ENCODE data around the gene STX8. TPM values are rescaled to one million over a fixed set of nuclear protein-coding genes. Genes with fewer than 3 reads are reported as not detected.

Gene STX8
- total and polyA plus RNA-seq, 3 experiments from 2014 or later: 63.3 to 171 (median 64.8) TPM

GRCh38 chr17:9472094-9472493 is 103.5 kb downstream of the STX8 start:
- peaks cover 0 to 5% (median 0%) of the 10 kb centered on the region in 3 donors for H3K36me3 Mint-ChIP-seq
- CTCF ChIA-PET: no interaction called here
- Histone ChIP-seq H3K36me3 (ENCODE audit: insufficient read depth, low read length) (no peaks in the 10 kb centered on the region), H3K27me3 (ENCODE audit: insufficient read depth, low read length, poor library complexity, severe bottlenecking) (no peaks in the 10 kb centered on the region), H3K27ac (ENCODE audit: low read depth, low read length) (no peak overlapping the region), H3K4me3 (ENCODE audit: low read length) (no peak overlapping the region), H3K9me3 (ENCODE audit: low read length) (no peaks in the 10 kb centered on the region), H3K4me1 (ENCODE audit: insufficient read depth, low read length) (peaks cover 19% of the 10 kb centered on the region)
- H3K4me1 Mint-ChIP-seq: peaks cover 37 to 45% (median 38%) of the 10 kb centered on the region in 3 donors
- no peaks in the 10 kb centered on the region for H3K27me3 Mint-ChIP-seq
- POLR2A ChIA-PET: no interaction called here
- H3K4me3 Mint-ChIP-seq: peak overlapping the region in 1 of 7 donors; percentile 28
- peak overlapping the region; percentile 29 to 87 (median 81) for H3K27ac Mint-ChIP-seq
- no peak for DNase-seq
- H3K9me3 Mint-ChIP-seq: no peaks in the 10 kb centered on the region

- peaks cover 19% of the 10 kb centered on the region for H3K4me1 ChIP-seq (ENCODE audit: insufficient read depth, low read length)
- ChIA-PET POLR2A (interaction anchor here (1.0 kb wide), 1 partner anchor 27 kb away, joined by 3 read pairs; no protein-coding TSS in a partner anchor), CTCF (no interaction called here)
- H3K27me3 ChIP-seq (ENCODE audit: insufficient read depth, low read length, poor library complexity, severe bottlenecking): no peaks in the 10 kb centered on the region
- H3K27me3 Mint-ChIP-seq: no peaks in the 10 kb centered on the region
- H3K4me3 Mint-ChIP-seq: peak overlapping the region; percentile 1 to 72 (median 64)
- H3K36me3 Mint-ChIP-seq: peaks cover 0 to 3% (median 0%) of the 10 kb centered on the region in 3 donors
- H3K9me3 ChIP-seq (ENCODE audit: low read length): no peaks in the 10 kb centered on the region
- H3K4me1 Mint-ChIP-seq: peaks cover 37 to 45% (median 43%) of the 10 kb centered on the region in 3 donors
- H3K9me3 Mint-ChIP-seq: no peaks in the 10 kb centered on the region
- H3K27ac Mint-ChIP-seq: peak overlapping the region; percentile 37 to 90 (median 84)
- H3K27ac ChIP-seq (ENCODE audit: low read depth, low read length): no peak overlapping the region
- no peaks in the 10 kb centered on the region for H3K36me3 ChIP-seq (ENCODE audit: insufficient read depth, low read length)
- peak in 2 of 5 donors; percentile 13 to 26 for DNase-seq
- H3K4me3 ChIP-seq (ENCODE audit: low read length): no peak overlapping the region
Measured at GRCh38 chr17:9470171-9470570, 105.4 kb downstream of the STX8 start.

GRCh38 chr17:9468937-9469336 is 106.7 kb downstream of the STX8 start:
- ChIA-PET CTCF (no interaction called here), POLR2A (no interaction called here)
- DNase-seq: no peak
- Histone ChIP-seq H3K36me3 (ENCODE audit: insufficient read depth, low read length) (no peaks in the 10 kb centered on the region), H3K27ac (ENCODE audit: low read depth, low read length) (peak overlapping the region; percentile 17), H3K9me3 (ENCODE audit: low read length) (no peaks in the 10 kb centered on the region), H3K27me3 (ENCODE audit: insufficient read depth, low read length, poor library complexity, severe bottlenecking) (no peaks in the 10 kb centered on the region), H3K4me1 (ENCODE audit: insufficient read depth, low read length) (peaks cover 19% of the 10 kb centered on the region), H3K4me3 (ENCODE audit: low read length) (no peak overlapping the region)
- peaks cover 41 to 48% (median 47%) of the 10 kb centered on the region in 3 donors for H3K4me1 Mint-ChIP-seq
- H3K4me3 Mint-ChIP-seq: peak overlapping the region in 1 of 7 donors; percentile 53
- no peaks in the 10 kb centered on the region for H3K27me3 Mint-ChIP-seq
- peaks cover 0 to 5% (median 2%) of the 10 kb centered on the region in 3 donors for H3K36me3 Mint-ChIP-seq
- no peaks in the 10 kb centered on the region for H3K9me3 Mint-ChIP-seq
- H3K27ac Mint-ChIP-seq: peak overlapping the region in 7 of 8 donors; percentile 30 to 90 (median 85)

GRCh38 chr17:9468532-9468931 is 107.1 kb downstream of the STX8 start:
- Histone ChIP-seq H3K9me3 (ENCODE audit: low read length) (no peaks in the 10 kb centered on the region), H3K36me3 (ENCODE audit: insufficient read depth, low read length) (no peaks in the 10 kb centered on the region), H3K27ac (ENCODE audit: low read depth, low read length) (no peak overlapping the region), H3K27me3 (ENCODE audit: insufficient read depth, low read length, poor library complexity, severe bottlenecking) (no peaks in the 10 kb centered on the region), H3K4me1 (ENCODE audit: insufficient read depth, low read length) (peaks cover 19% of the 10 kb centered on the region), H3K4me3 (ENCODE audit: low read length) (no peak overlapping the region)
- no peaks in the 10 kb centered on the region for H3K27me3 Mint-ChIP-seq
- H3K36me3 Mint-ChIP-seq: peaks cover 0 to 5% (median 2%) of the 10 kb centered on the region in 3 donors
- H3K4me1 Mint-ChIP-seq: peaks cover 41 to 48% (median 45%) of the 10 kb centered on the region in 3 donors
- no peaks in the 10 kb centered on the region for H3K9me3 Mint-ChIP-seq
- peak overlapping the region in 5 of 8 donors; percentile 1 to 90 (median 84) for H3K27ac Mint-ChIP-seq
- H3K4me3 Mint-ChIP-seq: no peak overlapping the region
- no peak for DNase-seq
- CTCF ChIA-PET: no interaction called here
- POLR2A ChIA-PET: no interaction called here

GRCh38 chr17:9467518-9467917 is 108.1 kb downstream of the STX8 start:
- Mint-ChIP-seq H3K4me3 (no peak overlapping the region), H3K9me3 (no peaks in the 10 kb centered on the region), H3K4me1 (peaks cover 39 to 46% (median 42%) of the 10 kb centered on the region in 3 donors), H3K36me3 (peaks cover 0 to 5% (median 2%) of the 10 kb centered on the region in 3 donors), H3K27ac (peak overlapping the region in 4 of 8 donors; percentile 12 to 78 (median 32)), H3K27me3 (no peaks in the 10 kb centered on the region)
- Histone ChIP-seq H3K27ac (ENCODE audit: low read depth, low read length) (no peak overlapping the region), H3K4me1 (ENCODE audit: insufficient read depth, low read length) (peaks cover 19% of the 10 kb centered on the region), H3K9me3 (ENCODE audit: low read length) (no peaks in the 10 kb centered on the region), H3K4me3 (ENCODE audit: low read length) (no peak overlapping the region), H3K36me3 (ENCODE audit: insufficient read depth, low read length) (no peaks in the 10 kb centered on the region), H3K27me3 (ENCODE audit: insufficient read depth, low read length, poor library complexity, severe bottlenecking) (no peaks in the 10 kb centered on the region)
- CTCF ChIA-PET: no interaction called here
- POLR2A ChIA-PET: no interaction called here
- DNase-seq: no peak

- Mint-ChIP-seq H3K36me3 (peaks cover 0 to 7% (median 3%) of the 10 kb centered on the region in 3 donors), H3K4me3 (no peak overlapping the region), H3K9me3 (no peaks in the 10 kb centered on the region), H3K27me3 (no peaks in the 10 kb centered on the region), H3K27ac (peak overlapping the region in 3 of 8 donors; percentile 3 to 75 (median 64)), H3K4me1 (peaks cover 25 to 31% (median 26%) of the 10 kb centered on the region in 3 donors)
- no peaks in the 10 kb centered on the region for H3K27me3 ChIP-seq (ENCODE audit: insufficient read depth, low read length, poor library complexity, severe bottlenecking)
- H3K4me1 ChIP-seq (ENCODE audit: insufficient read depth, low read length): peaks cover 14% of the 10 kb centered on the region
- DNase-seq: no peak
- no peak overlapping the region for H3K4me3 ChIP-seq (ENCODE audit: low read length)
- no peaks in the 10 kb centered on the region for H3K9me3 ChIP-seq (ENCODE audit: low read length)
- ChIA-PET CTCF (no interaction called here), POLR2A (no interaction called here)
- H3K27ac ChIP-seq (ENCODE audit: low read depth, low read length): no peak overlapping the region
- no peaks in the 10 kb centered on the region for H3K36me3 ChIP-seq (ENCODE audit: insufficient read depth, low read length)
Measured at GRCh38 chr17:9465210-9465921, 110.3 kb downstream of the STX8 start.

DNA sequence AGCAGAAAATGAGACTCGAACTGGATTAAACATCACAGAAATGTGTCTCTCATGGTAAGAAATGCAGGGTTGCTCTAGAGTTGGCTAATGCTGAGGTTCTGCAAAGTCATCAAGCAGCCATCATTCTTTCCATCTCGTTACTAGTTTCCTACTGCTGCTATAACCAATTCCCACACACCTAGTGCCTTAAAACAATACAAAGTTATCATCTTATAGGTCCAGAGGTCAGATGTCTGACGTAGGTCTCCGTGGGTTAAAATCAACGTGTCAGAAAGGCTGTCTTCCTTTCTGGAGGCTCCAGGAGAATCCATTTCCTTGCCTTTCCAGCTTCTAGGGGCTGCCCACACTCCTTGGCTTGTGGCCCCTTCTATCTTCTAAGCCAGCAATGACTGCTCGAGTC is 118.6 kb downstream of the STX8 start:
- H3K4me3 Mint-ChIP-seq: no peak overlapping the region
- Histone ChIP-seq H3K4me1 (ENCODE audit: insufficient read depth, low read length) (no peaks in the 10 kb centered on the region), H3K27ac (ENCODE audit: low read depth, low read length) (no peak overlapping the region), H3K9me3 (ENCODE audit: low read length) (no peaks in the 10 kb centered on the region), H3K4me3 (ENCODE audit: low read length) (no peak overlapping the region), H3K27me3 (ENCODE audit: insufficient read depth, low read length, poor library complexity, severe bottlenecking) (no peaks in the 10 kb centered on the region), H3K36me3 (ENCODE audit: insufficient read depth, low read length) (no peaks in the 10 kb centered on the region)
- no peaks in the 10 kb centered on the region for H3K4me1 Mint-ChIP-seq
- ChIA-PET POLR2A (no interaction called here), CTCF (no interaction called here)
- H3K9me3 Mint-ChIP-seq: peaks cover 0 to 3% (median 0%) of the 10 kb centered on the region in 5 donors
- no peak overlapping the region for H3K27ac Mint-ChIP-seq
- peaks cover 3 to 10% (median 7%) of the 10 kb centered on the region in 3 donors for H3K36me3 Mint-ChIP-seq
- no peaks in the 10 kb centered on the region for H3K27me3 Mint-ChIP-seq
- DNase-seq: no peak

DNA sequence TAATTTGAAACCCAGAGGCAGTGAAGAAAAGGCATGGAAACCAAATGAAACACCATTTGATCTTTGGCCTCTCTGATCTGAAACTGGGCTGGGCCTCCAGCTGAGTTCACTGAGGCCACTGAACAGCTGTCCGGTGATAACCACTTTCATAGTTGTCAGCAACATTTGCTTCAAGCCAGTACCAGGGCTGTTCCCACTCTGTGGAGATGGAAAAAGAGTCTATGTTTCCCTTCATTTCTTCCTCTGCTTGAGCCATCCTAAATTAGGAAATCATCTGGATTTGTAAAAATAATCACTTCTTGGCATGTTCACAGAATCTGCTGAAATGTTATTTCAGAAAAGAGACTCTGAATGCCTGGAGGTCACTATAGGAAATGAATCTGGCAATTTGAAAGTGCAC is 119.3 kb downstream of the STX8 start:
- Mint-ChIP-seq H3K4me1 (no peaks in the 10 kb centered on the region), H3K9me3 (peaks cover 0 to 3% (median 0%) of the 10 kb centered on the region in 5 donors), H3K27ac (peak overlapping the region in 1 of 8 donors; percentile 12), H3K4me3 (no peak overlapping the region), H3K27me3 (no peaks in the 10 kb centered on the region), H3K36me3 (peaks cover 3 to 10% (median 6%) of the 10 kb centered on the region in 3 donors)
- Histone ChIP-seq H3K4me3 (ENCODE audit: low read length) (no peak overlapping the region), H3K4me1 (ENCODE audit: insufficient read depth, low read length) (no peaks in the 10 kb centered on the region), H3K9me3 (ENCODE audit: low read length) (no peaks in the 10 kb centered on the region), H3K27me3 (ENCODE audit: insufficient read depth, low read length, poor library complexity, severe bottlenecking) (no peaks in the 10 kb centered on the region), H3K36me3 (ENCODE audit: insufficient read depth, low read length) (no peaks in the 10 kb centered on the region), H3K27ac (ENCODE audit: low read depth, low read length) (no peak overlapping the region)
- POLR2A ChIA-PET: no interaction called here
- CTCF ChIA-PET: no interaction called here
- DNase-seq: no peak
